ENCODE data around the gene C2orf74.
"Not testable (repeated sequence)": the region's sequence is repeated elsewhere in the genome, so short reads cannot be mapped to it uniquely, and the experiment has no call there.

C2orf74 gene

DNA sequence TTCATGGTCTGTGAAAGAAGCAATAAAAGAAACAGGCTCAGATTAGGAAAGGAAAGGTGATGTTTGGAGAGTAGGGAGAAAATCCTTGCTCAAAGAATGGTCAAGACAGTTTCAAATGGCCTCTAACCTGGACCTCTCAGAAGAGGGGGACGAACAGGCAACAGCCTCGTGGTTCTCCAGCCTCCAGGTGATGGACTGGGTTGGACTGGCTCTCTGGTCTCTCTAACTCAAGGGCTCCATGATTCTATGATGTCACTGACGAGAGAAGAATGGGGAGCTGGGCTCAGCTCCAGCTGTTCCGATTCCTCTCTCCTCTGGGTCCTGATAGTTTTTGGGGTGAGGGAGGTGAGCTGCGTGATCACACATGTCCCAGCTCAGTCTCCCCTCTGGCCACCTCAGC, at the start of gene C2orf74:
Gene C2orf74 (plus strand): TSS at position 301 of the 400 bp plus-strand sequence. CDS start 327 bp downstream, outside the sequence.
- no peak for DNase-seq (ENCODE audit: low read depth, low spot score)

GRCh38 chr2:61114147-61114546, 47.8 kb upstream of the C2orf74 start:
- no peak for DNase-seq (ENCODE audit: low read depth, low spot score)

GRCh38 chr2:61116302-61116701, 45.7 kb upstream of the C2orf74 start:
- no peak for DNase-seq (ENCODE audit: low read depth, low spot score)

GRCh38 chr2:61117534-61117933, 44.5 kb upstream of the C2orf74 start:
- no peak for DNase-seq (ENCODE audit: low read depth, low spot score)

DNA sequence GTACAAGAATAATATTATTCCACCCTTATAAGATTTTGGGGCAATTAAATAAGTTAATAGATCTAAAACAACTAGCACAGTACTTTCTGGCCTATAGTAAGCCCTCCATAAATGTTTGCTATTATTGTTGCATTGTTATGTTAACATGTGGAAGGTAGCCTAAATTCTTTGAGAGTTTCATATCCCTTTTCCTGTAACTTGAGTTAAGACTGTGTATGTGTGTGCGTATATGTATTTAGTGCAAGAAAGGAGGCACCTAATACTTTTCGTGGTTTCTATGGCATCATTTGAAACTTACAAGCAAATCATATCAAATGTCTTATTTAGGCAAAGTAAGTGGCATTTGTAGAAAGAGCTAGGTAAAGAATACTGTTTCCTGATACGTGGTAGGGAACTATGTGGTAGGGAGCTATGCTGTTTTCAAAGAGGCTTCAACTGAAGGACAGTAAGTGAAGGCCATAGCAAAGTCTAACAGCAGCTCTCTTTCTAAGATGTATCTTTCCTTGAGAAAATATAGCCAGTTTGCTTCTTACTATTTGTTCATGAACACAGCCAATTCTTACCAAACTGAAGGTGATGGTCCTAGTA, 36.8 kb upstream of the C2orf74 start:
- no peak for DNase-seq (ENCODE audit: low read depth, low spot score)

GRCh38 chr2:61125798-61126197, 36.2 kb upstream of the C2orf74 start:
- no peak for DNase-seq (ENCODE audit: low read depth, low spot score)

GRCh38 chr2:61128122-61128521, 33.9 kb upstream of the C2orf74 start:
- DNase-seq (ENCODE audit: low read depth, low spot score): not testable (repeated sequence)

GRCh38 chr2:61134141-61134540, 27.8 kb upstream of the C2orf74 start:
- DNase-seq (ENCODE audit: low read depth, low spot score): no peak

GRCh38 chr2:61135510-61135909, 26.5 kb upstream of the C2orf74 start:
- DNase-seq (ENCODE audit: low read depth, low spot score): no peak

- DNase-seq (ENCODE audit: low read depth, low spot score): no peak
Measured at GRCh38 chr2:61138859-61139258, 23.1 kb upstream of the C2orf74 start.

GRCh38 chr2:61141151-61141550, 20.8 kb upstream of the C2orf74 start:
- no peak for DNase-seq (ENCODE audit: low read depth, low spot score)

GRCh38 chr2:61144697-61145268, 17.2 kb upstream of the C2orf74 start:
- peak; percentile 94 for DNase-seq (ENCODE audit: low read depth, low spot score)

- DNase-seq (ENCODE audit: low read depth, low spot score): no peak
Measured at GRCh38 chr2:61145990-61146389, 16.0 kb upstream of the C2orf74 start.

DNA sequence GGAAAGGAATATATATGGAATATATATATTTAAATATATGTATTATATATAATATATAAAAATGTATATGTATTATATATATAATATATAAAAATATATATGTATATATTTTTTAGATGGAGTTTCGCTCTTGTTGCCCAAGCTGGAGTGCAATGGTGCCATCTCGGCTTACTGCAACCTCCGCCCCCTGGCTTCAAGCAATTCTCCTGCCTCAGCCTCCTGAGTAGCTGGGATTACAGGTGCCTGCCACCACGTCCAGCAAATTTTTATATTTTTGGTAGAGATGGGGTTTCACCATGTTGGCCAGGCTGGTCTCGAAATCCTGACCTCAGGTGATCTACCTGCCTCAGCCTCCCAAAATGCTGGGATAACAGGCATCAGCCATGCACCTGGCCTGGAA, 13.9 kb upstream of the C2orf74 start:
- not testable (repeated sequence) for DNase-seq (ENCODE audit: low read depth, low spot score)

GRCh38 chr2:61149074-61149473, 12.9 kb upstream of the C2orf74 start:
- DNase-seq (ENCODE audit: low read depth, low spot score): no peak

DNA sequence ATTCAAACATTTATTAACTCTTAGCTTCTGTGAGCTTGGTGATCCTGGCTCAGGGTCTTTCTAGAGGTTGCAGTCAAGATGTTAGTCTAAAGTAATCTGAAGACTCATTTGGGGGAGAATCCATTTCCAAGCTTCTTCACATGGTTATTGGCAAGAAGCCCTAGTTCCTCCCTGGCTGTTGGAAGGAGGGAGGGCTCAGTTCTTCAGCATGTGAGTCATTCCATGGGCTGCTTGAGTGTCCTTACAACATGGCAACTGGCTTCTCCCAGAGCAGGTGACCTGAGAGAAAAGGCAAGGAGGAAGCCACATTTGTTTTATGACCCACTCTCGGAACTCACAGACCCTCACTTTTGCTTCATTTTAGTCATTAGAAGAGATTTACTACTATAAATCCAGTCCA, 10.6 kb upstream of the C2orf74 start:
- no peak for DNase-seq (ENCODE audit: low read depth, low spot score)

DNA sequence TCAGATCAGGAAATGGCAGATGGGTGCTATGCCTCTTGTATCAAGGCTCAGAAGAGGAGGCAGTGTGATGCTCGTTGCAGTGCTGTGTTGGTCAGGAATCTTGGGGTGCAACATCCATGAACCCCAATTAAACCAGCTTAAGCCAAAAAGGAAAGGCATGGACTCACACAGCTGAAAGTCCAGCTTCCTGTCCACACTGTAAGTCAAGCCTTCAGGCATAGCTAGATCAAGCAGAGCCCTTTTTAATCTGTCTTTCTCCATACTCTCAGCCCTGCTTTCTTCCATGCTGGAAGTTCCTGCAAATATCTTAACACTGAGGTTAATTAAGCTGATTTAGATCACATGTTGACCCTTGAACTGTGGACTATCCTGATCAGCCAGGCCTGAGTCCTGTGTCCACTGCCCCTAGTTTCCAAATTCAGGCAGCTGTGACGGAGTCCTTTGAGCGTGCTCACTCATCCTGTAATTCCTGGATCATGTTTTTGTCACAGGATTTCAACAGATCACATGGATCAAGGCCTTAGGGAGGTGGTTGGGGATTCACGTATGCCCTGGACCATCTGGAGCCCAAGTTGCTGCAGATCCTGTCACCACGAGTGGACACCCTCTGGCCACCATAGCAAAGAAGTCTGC, 4.5 kb upstream of the C2orf74 start:
- no peak for DNase-seq (ENCODE audit: low read depth, low spot score)

GRCh38 chr2:61158356-61158955, 3.5 kb upstream of the C2orf74 start:
- no peak for DNase-seq (ENCODE audit: low read depth, low spot score)

DNA sequence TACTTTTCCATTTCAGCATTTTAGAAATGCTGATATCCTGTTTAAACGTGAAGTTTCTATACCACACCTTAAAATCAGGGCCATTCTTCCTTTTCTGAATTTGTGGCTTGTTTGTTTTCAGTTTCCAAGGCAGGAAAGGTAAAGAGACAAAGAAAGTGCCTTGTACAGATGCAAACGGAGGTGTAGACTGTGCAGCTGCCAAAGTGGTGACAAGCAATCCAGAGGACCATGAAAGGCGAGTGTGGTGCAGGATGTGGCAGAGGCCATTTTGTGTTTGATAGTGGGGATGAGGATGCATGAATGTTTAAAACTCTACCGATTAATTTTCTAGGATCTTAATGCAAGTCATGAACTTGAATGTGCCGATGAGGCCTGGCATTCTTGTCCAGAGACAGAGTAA, 733 bp downstream of the C2orf74 start:
- no peak for DNase-seq (ENCODE audit: low read depth, low spot score)

GRCh38 chr2:61165082-61165481, 3.1 kb downstream of the C2orf74 start:
- not testable (repeated sequence) for DNase-seq (ENCODE audit: low read depth, low spot score)

DNA sequence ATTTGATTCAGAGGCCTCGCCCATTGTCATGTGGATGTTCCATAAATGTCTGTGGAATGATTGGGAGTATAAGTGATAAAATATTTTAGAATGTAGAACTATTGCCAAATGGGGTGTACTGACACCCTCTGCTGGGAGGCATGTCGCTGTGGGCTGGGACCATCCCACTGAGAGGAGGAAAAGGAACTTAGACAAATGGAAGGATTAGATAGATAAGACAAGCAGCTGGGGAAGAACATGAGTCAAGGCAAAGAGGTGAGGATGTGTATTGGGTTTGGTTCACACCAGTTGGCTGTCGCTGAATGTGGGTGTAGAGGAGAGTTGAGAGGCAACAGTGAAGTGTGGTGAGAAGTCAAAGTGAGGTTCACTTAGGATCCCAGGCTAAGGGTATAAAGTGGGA, 4.0 kb downstream of the C2orf74 start:
- no peak for DNase-seq (ENCODE audit: low read depth, low spot score)

GRCh38 chr2:61167579-61167978, 5.6 kb downstream of the C2orf74 start:
- no peak for DNase-seq (ENCODE audit: low read depth, low spot score)

DNA sequence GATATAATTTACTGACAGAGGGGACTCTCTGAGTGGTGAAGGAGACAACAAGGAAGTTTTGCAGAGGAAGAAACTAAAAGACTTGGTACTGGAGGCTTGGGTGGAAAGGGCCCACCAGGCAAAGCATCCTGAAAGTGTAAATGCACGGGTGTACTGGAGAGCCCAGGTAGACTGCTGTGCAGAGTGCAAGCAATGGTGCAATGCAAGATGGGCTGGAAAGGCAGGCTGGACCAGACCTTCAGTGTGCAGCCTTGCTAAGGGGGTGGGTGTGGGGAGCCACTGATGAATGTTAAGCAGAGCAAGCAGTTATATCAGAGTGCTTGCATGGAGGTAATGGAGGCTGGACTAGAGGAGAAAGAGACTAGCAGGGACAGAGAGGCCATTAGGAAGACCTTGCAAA, 10.7 kb downstream of the C2orf74 start:
- no peak for DNase-seq (ENCODE audit: low read depth, low spot score)
